Hepatocyte (in vitro differentiated cells): ENCODE results near the gene PRXL2B.

Source experiments
- EZH2 ChIP-seq: fragments of 200-600 bp; sonication (generic); IDR thresholded peaks from 2 replicates; pipeline ENCODE4 v1.6.1; 2016; ENCODE audit warnings: antibody characterized with exemption, mild to moderate bottlenecking, borderline replicate concordance
- EZH2phosphoT487 ChIP-seq: fragments of 200-600 bp; sonication (generic); IDR thresholded peaks from one replicate; pipeline ENCODE4 v1.6.1; 2018; ENCODE audit warnings: antibody characterized with exemption, mild to moderate bottlenecking, low read depth, moderate library complexity; ENCODE audit not compliant: unreplicated experiment, severe bottlenecking
- TF ChIP-seq, protein P1 (sequence below): fragments of 200-600 bp; sonication (generic); IDR thresholded peaks from 2 replicates; pipeline ENCODE4 v1.5.1; 2016; ENCODE audit warnings: antibody characterized with exemption, mild to moderate bottlenecking; ENCODE audit not compliant: poor library complexity

- TF ChIP-seq, protein P1, sequence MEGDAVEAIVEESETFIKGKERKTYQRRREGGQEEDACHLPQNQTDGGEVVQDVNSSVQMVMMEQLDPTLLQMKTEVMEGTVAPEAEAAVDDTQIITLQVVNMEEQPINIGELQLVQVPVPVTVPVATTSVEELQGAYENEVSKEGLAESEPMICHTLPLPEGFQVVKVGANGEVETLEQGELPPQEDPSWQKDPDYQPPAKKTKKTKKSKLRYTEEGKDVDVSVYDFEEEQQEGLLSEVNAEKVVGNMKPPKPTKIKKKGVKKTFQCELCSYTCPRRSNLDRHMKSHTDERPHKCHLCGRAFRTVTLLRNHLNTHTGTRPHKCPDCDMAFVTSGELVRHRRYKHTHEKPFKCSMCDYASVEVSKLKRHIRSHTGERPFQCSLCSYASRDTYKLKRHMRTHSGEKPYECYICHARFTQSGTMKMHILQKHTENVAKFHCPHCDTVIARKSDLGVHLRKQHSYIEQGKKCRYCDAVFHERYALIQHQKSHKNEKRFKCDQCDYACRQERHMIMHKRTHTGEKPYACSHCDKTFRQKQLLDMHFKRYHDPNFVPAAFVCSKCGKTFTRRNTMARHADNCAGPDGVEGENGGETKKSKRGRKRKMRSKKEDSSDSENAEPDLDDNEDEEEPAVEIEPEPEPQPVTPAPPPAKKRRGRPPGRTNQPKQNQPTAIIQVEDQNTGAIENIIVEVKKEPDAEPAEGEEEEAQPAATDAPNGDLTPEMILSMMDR: no peak
- TF ChIP-seq EZH2 (no peak), EZH2phosphoT487 (no peak)
These were observed 38.2 kb downstream of the PRXL2B start for GRCh38 chr1:2624735-2625300.
